GM12878 (cell line): Measurements from ENCODE around the gene PKP4. TPM values are rescaled to one million over a fixed set of nuclear protein-coding genes. Genes with fewer than 3 reads are reported as not detected.

ENCODE experiments used
- ATAC-seq: fragments of 200-7000 bp; cut with Tn5 transposase; 3 replicates; pipeline ENCODE4 v1.9.1; 2020; ENCODE audit warnings: mild to moderate bottlenecking, moderate library complexity
- BruUV-seq: library from RNA; stranded (reverse); fragments of 400-500 nt; replicated peaks from 2 replicates; lab custom pipeline; 2021; lab: Mats Ljungman, UMichigan
- CTCF ChIA-PET: fragments of 300-600 bp; sonication (Branson Sonifier 250); formaldehyde crosslinking; extraction: SDS; loops from one replicate; lab custom pipeline; 2021; ENCODE audit warnings: inconsistent platforms; lab: Yijun Ruan, JAX
- POLR2A ChIA-PET: fragments of 350-600 bp; formaldehyde crosslinking; extraction: SDS; loops from one replicate; lab custom pipeline; 2021; ENCODE audit warnings: inconsistent platforms; lab: Charles Lee
- RAD21 ChIA-PET: fragments of 300-600 bp; sonication (Branson Sonifier 250); formaldehyde crosslinking; loops from one replicate; lab custom pipeline; 2023; ENCODE audit warnings: antibody characterized with exemption; ENCODE audit not compliant: unreplicated experiment; lab: Charles Lee
- SMC1A ChIA-PET: fragments of 300-600 bp; sonication (Branson Sonifier 250); formaldehyde crosslinking; loops from one replicate; lab custom pipeline; 2023; ENCODE audit not compliant: unreplicated experiment, uncharacterized antibody; lab: Charles Lee
- DNase-seq: peaks from one replicate; pipeline ENCODE4 v3.0.0-alpha.2; 2011; ENCODE audit warnings: low read depth, low spot score
- FAIRE-seq: peaks from 3 replicates; lab custom pipeline; 2011; peaks lifted over from hg19 to GRCh38; lab: Jason Lieb, UNC
- H2AFZ ChIP-seq: 2 replicates; pipeline ENCODE4 v1.6.0; 2011; ENCODE audit warnings: low read depth, low read length, control low read depth; ENCODE audit not compliant: control insufficient read depth
- H3K27ac ChIP-seq: 2 replicates; pipeline ENCODE4 v1.5.1; 2011; ENCODE audit warnings: control low read depth; ENCODE audit not compliant: control insufficient read depth, insufficient read depth
- H3K27me3 ChIP-seq, 2 experiments: replicated peaks in 1 of 2; 2 replicates each; pipeline versions ENCODE4 v1.6.0 to v1.6.1; 2011; ENCODE audit warnings: low read length in 1 of 2; ENCODE audit not compliant: control insufficient read depth in 2 of 2, insufficient read depth in 2 of 2
- H3K36me3 ChIP-seq, 2 experiments: 2 replicates each; pipeline ENCODE4 v1.5.1; 2011; ENCODE audit warnings: low read length in 1 of 2; ENCODE audit not compliant: control insufficient read depth in 2 of 2, insufficient read depth in 2 of 2
- H3K4me1 ChIP-seq: 2 replicates; pipeline ENCODE4 v1.6.1; 2011; ENCODE audit warnings: mild to moderate bottlenecking, low read length, moderate library complexity, mixed read lengths; ENCODE audit not compliant: control insufficient read depth, insufficient read depth
- H3K4me2 ChIP-seq: 2 replicates; pipeline ENCODE4 v1.6.0; 2011; ENCODE audit warnings: control low read depth; ENCODE audit not compliant: control insufficient read depth, insufficient read depth
- H3K4me3 ChIP-seq: fragments of 200-600 bp; sonication (generic); 2 replicates; pipeline ENCODE4 v1.5.1; 2016
- H3K79me2 ChIP-seq: 2 replicates; pipeline ENCODE4 v1.6.0; 2011; ENCODE audit warnings: low read length; ENCODE audit not compliant: control insufficient read depth, insufficient read depth
- H3K9ac ChIP-seq: 2 replicates; pipeline ENCODE4 v1.8.0; 2011; ENCODE audit warnings: low read length, control low read depth, mixed read lengths; ENCODE audit not compliant: control insufficient read depth, insufficient read depth
- H3K9me3 ChIP-seq: replicated peaks from 3 replicates; pipeline ENCODE4 v1.5.1; 2011; ENCODE audit warnings: mild to moderate bottlenecking, low read length; ENCODE audit not compliant: control insufficient read depth, insufficient read depth
- H4K20me1 ChIP-seq: 2 replicates; pipeline ENCODE4 v1.6.0; 2011; ENCODE audit not compliant: control insufficient read depth, insufficient read depth
- CBX3 ChIP-seq: fragments of 200-600 bp; sonication (generic); IDR thresholded peaks from 2 replicates; pipeline ENCODE4 v1.6.1; 2016; ENCODE audit warnings: low read depth, borderline replicate concordance
- CHD4 ChIP-seq: fragments of 200-600 bp; sonication (generic); IDR thresholded peaks from 2 replicates; pipeline ENCODE4 v1.6.1; 2016; ENCODE audit warnings: mild to moderate bottlenecking
- E4F1 ChIP-seq: fragments of 450-650 bp; IDR thresholded peaks from 2 replicates; pipeline ENCODE4 v1.6.1; 2018; ENCODE audit warnings: borderline replicate concordance, mild to moderate bottlenecking; ENCODE audit not compliant: partially characterized antibody
- MYC ChIP-seq: IDR thresholded peaks from 2 replicates; pipeline ENCODE4 v1.6.1; 2011; ENCODE audit warnings: mild to moderate bottlenecking, low read length, moderate library complexity, inconsistent platforms; ENCODE audit not compliant: insufficient read depth, insufficient replicate concordance, insufficient read length, severe bottlenecking
- PAX5 ChIP-seq: IDR thresholded peaks from 2 replicates; pipeline ENCODE4 v1.6.1; 2011; ENCODE audit warnings: low read depth, low read length, borderline replicate concordance
- PKNOX1 ChIP-seq: fragments of 450-650 bp; IDR thresholded peaks from 2 replicates; pipeline ENCODE4 v1.6.1; 2016; ENCODE audit warnings: mild to moderate bottlenecking
- RAD51 ChIP-seq: fragments of 450-650 bp; IDR thresholded peaks from 2 replicates; pipeline ENCODE4 v1.6.1; 2016; ENCODE audit warnings: moderate library complexity, mild to moderate bottlenecking, inconsistent platforms
- SUPT20H ChIP-seq: IDR thresholded peaks from 2 replicates; pipeline ENCODE4 v1.6.1; 2011; ENCODE audit warnings: low read depth, mild to moderate bottlenecking, low read length, moderate library complexity, borderline replicate concordance; ENCODE audit not compliant: control insufficient read depth
- SUZ12 ChIP-seq: fragments of 200-600 bp; sonication (generic); IDR thresholded peaks from one replicate; pipeline ENCODE4 v1.6.1; 2018; ENCODE audit warnings: antibody characterized with exemption, mild to moderate bottlenecking; ENCODE audit not compliant: unreplicated experiment
- TCF3 ChIP-seq: IDR thresholded peaks from 2 replicates; pipeline ENCODE4 v1.6.1; 2012; ENCODE audit warnings: low read depth, mild to moderate bottlenecking, low read length, borderline replicate concordance; ENCODE audit not compliant: insufficient read depth
- WGBS: methylation state at CpG from one replicate; pipeline ENCODE4 v1.1.6; 2016; ENCODE audit warnings: low lambda C conversion rate; ENCODE audit not compliant: insufficient replicate concordance, insufficient coverage; ENCODE audit errors: missing lambda C conversion rate; 5-methylcytosine and 5-hydroxymethylcytosine counted together
- in situ Hi-C: fragments of 300-500 bp; cut with MboI; formaldehyde crosslinking; loops from 9 replicates; pipeline ENCODE4 v1.14.3; 2018; ENCODE audit warnings: mixed read lengths
- intact Hi-C: fragments of 100-400 bp; cut with micrococcal nuclease; formaldehyde crosslinking; loops from one replicate; pipeline ENCODE4 v1.14.2; 2022; ENCODE audit not compliant: unreplicated experiment
- polyA plus RNA-seq, 11 experiments: library from polyadenylated mRNA; depleted of rRNA in 4 of 11; unstranded in 6 of 11; stranded (reverse) in 5 of 11; fragments of >200 nt; fragmentation: Nextera tagmentation in 4 of 11; fragmentation: Illumina TruSeq in 1 of 11; extraction: Ambion mirVana in 4 of 11; extraction: Trizol in 1 of 11; gene quantifications; 1 replicate in 1 of 11; 2 replicates in 10 of 11; pipeline versions ENCODE4 v1.2.1 to v1.2.3, GENCODE V29; 2011 to 2016; ENCODE audit warnings: inconsistent platforms in 2 of 11, missing spikeins in 2 of 11, low read depth in 1 of 11
- total RNA-seq, 4 experiments: library from RNA; depleted of rRNA in 3 of 4; stranded (reverse); fragments of >200 nt in 3 of 4; fragmentation: Illumina TruSeq in 1 of 4; extraction: Trizol in 1 of 4; gene quantifications; 2 replicates each; pipeline versions ENCODE4 v1.2.1 to v1.2.3, GENCODE V29; 2013 to 2021

The PKP4 gene
- total and polyA plus RNA-seq, 10 of the 15 experiments (the other 5 are each of a cell fraction or from before 2014, with no cell fraction given) = 4.8 to 35.8 (median 17.7) TPM

GRCh38 chr2:158575051-158575635 is 118.4 kb downstream of the PKP4 start (continued):
- no peak for TF ChIP-seq E4F1
- no peak for TF ChIP-seq SUZ12
- no peak for TF ChIP-seq PAX5
- no peak for TF ChIP-seq CHD4
- no peak for TF ChIP-seq RAD51
- no peak for TF ChIP-seq MYC
- TF ChIP-seq CBX3 = no peak

GRCh38 chr2:158577141-158577540 is 120.4 kb downstream of the PKP4 start:
- DNase-seq (no peak), FAIRE-seq (no peak)
- in situ Hi-C loops = no loop called here
- H3K27ac ChIP-seq = no peak overlapping the region
- CTCF ChIA-PET = no interaction called here
- POLR2A ChIA-PET = no interaction called here
- H3K4me3 ChIP-seq = no peak overlapping the region
- H3K4me1 ChIP-seq = peaks cover 4% of the 10 kb centered on the region; the same call in 1 of the 2 replicates
- RAD21 ChIA-PET = no interaction called here
- TF ChIP-seq TCF3 (no peak), PKNOX1 (no peak), SUPT20H (no peak)
- TF ChIP-seq, all 136 proteins: peak for 0
- H3K9ac ChIP-seq = no peak overlapping the region
- BruUV-seq = no TSS peak
- no peak overlapping the region for H2AFZ ChIP-seq
- H4K20me1 ChIP-seq = no peaks in the 10 kb centered on the region
- H3K36me3 ChIP-seq = no peaks in the 10 kb centered on the region
- over 99% methylated on average over 5 of the region's 5 CpGs for WGBS
- SMC1A ChIA-PET = no interaction called here
- intact Hi-C loops = no loop called here
- H3K9me3 ChIP-seq = no peaks in the 10 kb centered on the region
- ATAC-seq = no peak
- no peak overlapping the region for H3K4me2 ChIP-seq
- H3K27me3 ChIP-seq = no peaks in the 10 kb centered on the region
- no peaks in the 10 kb centered on the region for H3K79me2 ChIP-seq
